HepG2 (cell line): ENCODE data around the gene CCSER1. TPM values are rescaled to one million over a fixed set of nuclear protein-coding genes. Genes with fewer than 3 reads are reported as not detected.

ENCODE experiments used
- ATAC-seq: fragments of 200-7000 bp; cut with Tn5 transposase; 3 replicates; pipeline ENCODE4 v1.9.1; 2020; ENCODE audit warnings: mild to moderate bottlenecking, moderate library complexity
- BruUV-seq: library from RNA; stranded (reverse); fragments of 400-500 nt; replicated peaks from 2 replicates; lab custom pipeline; 2021; lab: Mats Ljungman, UMichigan
- CTCF ChIA-PET: fragments of 300-600 bp; formaldehyde crosslinking; extraction: SDS; loops from one replicate; lab custom pipeline; 2021; ENCODE audit warnings: low total read pairs, inconsistent platforms, low intra/inter-chr PET ratio; lab: Yijun Ruan, JAX
- POLR2A ChIA-PET: fragments of 350-600 bp; sonication (Branson Sonifier 250); formaldehyde crosslinking; loops from one replicate; lab custom pipeline; 2020; ENCODE audit warnings: antibody characterized with exemption, inconsistent platforms; lab: Yijun Ruan, JAX
- DNase-seq: peaks from one replicate; pipeline ENCODE4 v3.0.0-alpha.2; 2015; ENCODE audit warnings: low spot score
- FAIRE-seq: peaks from 3 replicates; lab custom pipeline; 2011; peaks lifted over from hg19 to GRCh38; lab: Jason Lieb, UNC
- H2AFZ ChIP-seq: one replicate; pipeline ENCODE4 v1.6.1; 2011; ENCODE audit warnings: low read length, inconsistent platforms
- H3K27ac ChIP-seq: fragments of 300-600 bp; 3 replicates; pipeline ENCODE4 v1.8.0; 2011; ENCODE audit warnings: mixed run types, mild to moderate bottlenecking, mixed read lengths, low read length, inconsistent platforms; ENCODE audit not compliant: insufficient read depth; ENCODE audit errors: extremely low read length
- H3K27me3 ChIP-seq, 2 experiments: fragments of 200-600 bp in 1 of 2; 2 replicates in 1 of 2; 3 replicates in 1 of 2; pipeline versions ENCODE4 v1.6.0 to v1.8.0; 2011; ENCODE audit warnings: low read length in 2 of 2, mild to moderate bottlenecking in 2 of 2, moderate library complexity in 2 of 2, inconsistent platforms in 1 of 2; ENCODE audit not compliant: insufficient read depth in 2 of 2, control insufficient read depth in 1 of 2
- H3K36me3 ChIP-seq, 2 experiments: fragments of 200-600 bp in 1 of 2; replicated peaks in 1 of 2; 2 replicates in 1 of 2; 3 replicates in 1 of 2; pipeline versions ENCODE4 v1.5.1 to v1.8.0; 2011; ENCODE audit warnings: low read length in 2 of 2, inconsistent platforms in 1 of 2; ENCODE audit not compliant: insufficient read depth in 2 of 2, control insufficient read depth in 1 of 2
- H3K4me1 ChIP-seq: 2 replicates; pipeline ENCODE4 v1.5.1; 2012; ENCODE audit warnings: low read length, inconsistent platforms; ENCODE audit not compliant: insufficient read depth
- H3K4me2 ChIP-seq: 2 replicates; pipeline ENCODE4 v1.6.0; 2011; ENCODE audit warnings: low read depth, low read length, inconsistent platforms
- H3K4me3 ChIP-seq, 3 experiments: fragments of 200-600 bp in 1 of 3; sonication (generic), shearing (Covaris generic) in 1 of 3; replicated peaks in 1 of 3; 2 replicates each; pipeline ENCODE4 v1.5.1; 2011 to 2016; ENCODE audit warnings: low read length in 3 of 3, inconsistent platforms in 2 of 3, low read depth in 2 of 3, mild to moderate bottlenecking in 2 of 3, control low read depth in 1 of 3, mixed read lengths in 1 of 3; ENCODE audit not compliant: insufficient read depth in 1 of 3
- H3K79me2 ChIP-seq: one replicate; pipeline ENCODE4 v1.6.1; 2011; ENCODE audit warnings: low read length, inconsistent platforms; ENCODE audit not compliant: insufficient read depth
- H3K9ac ChIP-seq: 2 replicates; pipeline ENCODE4 v1.6.0; 2011; ENCODE audit warnings: mild to moderate bottlenecking, low read depth, low read length, inconsistent platforms; ENCODE audit not compliant: insufficient read depth
- H3K9me3 ChIP-seq: 2 replicates; pipeline ENCODE4 v1.5.1; 2012; ENCODE audit warnings: mild to moderate bottlenecking, low read length
- H4K20me1 ChIP-seq: 2 replicates; pipeline ENCODE4 v1.6.0; 2011; ENCODE audit warnings: inconsistent platforms, mild to moderate bottlenecking, low read length, moderate library complexity; ENCODE audit not compliant: insufficient read depth
- ARNT2 ChIP-seq: sonication (generic); formaldehyde crosslinking; IDR thresholded peaks from 2 replicates; pipeline ENCODE4 v1.8.0; 2022; ENCODE audit warnings: mild to moderate bottlenecking, low read depth, missing genetic modification reagents, moderate library complexity
- CC2D1A ChIP-seq: sonication (generic); formaldehyde crosslinking; IDR thresholded peaks from 2 replicates; pipeline ENCODE4 v1.8.1; 2023; ENCODE audit warnings: mild to moderate bottlenecking, missing genetic modification reagents
- KLF12 ChIP-seq: sonication (generic); formaldehyde crosslinking; IDR thresholded peaks from 2 replicates; pipeline ENCODE4 v1.4.0; 2020; ENCODE audit warnings: missing genetic modification reagents, borderline replicate concordance
- KMT2B ChIP-seq: IDR thresholded peaks from 2 replicates; pipeline ENCODE4 v1.6.1; 2016; ENCODE audit warnings: missing genetic modification reagents, missing compliant biosample characterization
- PRPF4 ChIP-seq: fragments of 200-400 bp; formaldehyde crosslinking; IDR thresholded peaks from 2 replicates; pipeline ENCODE4 v1.6.1; 2016; ENCODE audit warnings: low read length, low read depth; ENCODE audit not compliant: poor library complexity, severe bottlenecking
- SP2 ChIP-seq: sonication (generic); formaldehyde crosslinking; IDR thresholded peaks from 2 replicates; pipeline ENCODE4 v1.5.1; 2020; ENCODE audit warnings: mild to moderate bottlenecking, missing genetic modification reagents
- STAT6 ChIP-seq: sonication (generic); formaldehyde crosslinking; IDR thresholded peaks from 2 replicates; pipeline ENCODE4 v1.4.0; 2020; ENCODE audit warnings: missing genetic modification reagents, mild to moderate bottlenecking, borderline replicate concordance
- USF2 ChIP-seq, 2 experiments: sonication (generic) in 1 of 2; formaldehyde crosslinking in 1 of 2; IDR thresholded peaks; 2 replicates each; pipeline versions ENCODE4 v1.5.1 to v1.6.1; 2011 to 2020; ENCODE audit warnings: borderline replicate concordance in 1 of 2, low read depth in 1 of 2, low read length in 1 of 2, mild to moderate bottlenecking in 1 of 2, missing genetic modification reagents in 1 of 2, moderate library complexity in 1 of 2
- ZBTB8A ChIP-seq: sonication (generic); formaldehyde crosslinking; IDR thresholded peaks from 2 replicates; pipeline ENCODE4 v1.4.0; 2020; ENCODE audit warnings: mild to moderate bottlenecking, low read depth, missing genetic modification reagents, borderline replicate concordance
- ZFP82 ChIP-seq: sonication (generic); formaldehyde crosslinking; IDR thresholded peaks from 2 replicates; pipeline ENCODE4 v1.5.1; 2020; ENCODE audit warnings: mild to moderate bottlenecking, missing genetic modification reagents, borderline replicate concordance
- ZNF678 ChIP-seq: sonication (generic); formaldehyde crosslinking; IDR thresholded peaks from 2 replicates; pipeline ENCODE4 v1.4.0; 2020; ENCODE audit warnings: mild to moderate bottlenecking, missing genetic modification reagents
- ZNF768 ChIP-seq: sonication (generic); formaldehyde crosslinking; IDR thresholded peaks from 2 replicates; pipeline ENCODE4 v1.4.0; 2020; ENCODE audit warnings: missing genetic modification reagents
- ZNF772 ChIP-seq: sonication (generic); formaldehyde crosslinking; IDR thresholded peaks from 2 replicates; pipeline ENCODE4 v1.5.0; 2020; ENCODE audit warnings: mild to moderate bottlenecking, missing genetic modification reagents
- ZSCAN12 ChIP-seq: sonication (generic); formaldehyde crosslinking; IDR thresholded peaks from 2 replicates; pipeline ENCODE4 v1.9.0; 2021; ENCODE audit warnings: mild to moderate bottlenecking, missing genetic modification reagents
- ZSCAN29 ChIP-seq: sonication (generic); formaldehyde crosslinking; conservative IDR thresholded peaks from 2 replicates; pipeline ENCODE4 v1.4.0; 2020; ENCODE audit warnings: mild to moderate bottlenecking, missing genetic modification reagents
- in situ Hi-C: cut with HindIII; loops from 2 replicates; pipeline ENCODE4 v1.10.0; 2017; ENCODE audit warnings: low pct_unique_long_range_greater_than_20kb; ENCODE audit not compliant: extremely low pct_ligation_motif_present
- intact Hi-C: fragments of 100-400 bp; cut with micrococcal nuclease; formaldehyde crosslinking; loops from one replicate; pipeline ENCODE4 v1.10.0; 2022; ENCODE audit not compliant: unreplicated experiment
- polyA plus RNA-seq, 8 experiments: library from polyadenylated mRNA; depleted of rRNA in 3 of 8; stranded (reverse) in 7 of 8; unstranded in 1 of 8; fragments of >200 nt; fragmentation: Illumina TruSeq in 4 of 8; extraction: Trizol in 4 of 8; gene quantifications; 2 replicates each; pipeline versions ENCODE4 v1.2.1 to v1.2.3, GENCODE V29; 2011 to 2016; ENCODE audit warnings: low read depth in 4 of 8, missing spikeins in 1 of 8, mixed read lengths in 1 of 8; ENCODE audit not compliant: insufficient read depth in 1 of 8
- total RNA-seq, 5 experiments: library from RNA; depleted of rRNA; stranded (reverse); fragments of >200 nt; fragmentation: Illumina TruSeq; extraction: Trizol; gene quantifications; 2 replicates each; pipeline ENCODE4 v1.2.3, GENCODE V29; 2016; ENCODE audit warnings: low read depth in 1 of 5

CCSER1 gene
- total and polyA plus RNA-seq, 2 of the 13 experiments (the other 11 are each of a cell fraction or from before 2014, with no cell fraction given), result not detected

GRCh38 chr4:91123742-91124141 is 996.5 kb downstream of the CCSER1 start:
- BruUV-seq, result no TSS peak
- CTCF ChIA-PET, result no interaction called here
- H2AFZ ChIP-seq, result no peak overlapping the region
- TF ChIP-seq CC2D1A (CRISPR knock-in tag) (no peak), ZNF678 (CRISPR knock-in tag) (no peak), ZNF772 (no peak), ZBTB8A (CRISPR knock-in tag) (no peak), ZSCAN12 (CRISPR knock-in tag) (no peak), USF2 (IDR thresholded peaks at IDR 0.05; ENCODE audit: low read depth, low read length) (no peak), USF2 (CRISPR knock-in tag; IDR thresholded peaks at IDR 0.05; ENCODE audit: borderline replicate concordance) (no peak), SP2 (CRISPR knock-in tag) (no peak), ZNF768 (CRISPR knock-in tag) (no peak), KMT2B (no peak), ARNT2 (CRISPR knock-in tag) (no peak), PRPF4 (no peak), ZFP82 (CRISPR knock-in tag) (no peak), ZSCAN29 (CRISPR knock-in tag) (no peak), STAT6 (no peak), KLF12 (CRISPR knock-in tag) (no peak)
- TF ChIP-seq, all 625 proteins: peak for 0
- POLR2A ChIA-PET, result no interaction called here
- Histone ChIP-seq H3K36me3 (no peaks in the 10 kb centered on the region), H4K20me1 (no peaks in the 10 kb centered on the region), H3K4me1 (no peaks in the 10 kb centered on the region), H3K27me3 (no peaks in the 10 kb centered on the region), H3K4me2 (no peak overlapping the region), H3K27ac (no peak overlapping the region), H3K4me3 (no peak overlapping the region), H3K9ac (no peak overlapping the region), H3K9me3 (no peaks in the 10 kb centered on the region), H3K79me2 (no peaks in the 10 kb centered on the region)
- ATAC-seq (no peak), FAIRE-seq (no peak), DNase-seq (no peak)
- intact Hi-C loops, result no loop called here
- in situ Hi-C loops, result loop anchor here (25.0 kb wide), 1 partner anchor 1264 kb away; no protein-coding TSS in a partner anchor
